Activated gamma-delta T cell treated with Interleukin-2 at 50 U/mL for 16 hours (primary cell): ENCODE data around the gene NATD1.
"Not testable (repeated sequence)": the region's sequence is repeated elsewhere in the genome, so short reads cannot be mapped to it uniquely, and the experiment has no call there.

Experiments used
- DNase-seq: peaks from one replicate; pipeline ENCODE4 v3.0.0-alpha.2; 2020

The NATD1 gene

DNA sequence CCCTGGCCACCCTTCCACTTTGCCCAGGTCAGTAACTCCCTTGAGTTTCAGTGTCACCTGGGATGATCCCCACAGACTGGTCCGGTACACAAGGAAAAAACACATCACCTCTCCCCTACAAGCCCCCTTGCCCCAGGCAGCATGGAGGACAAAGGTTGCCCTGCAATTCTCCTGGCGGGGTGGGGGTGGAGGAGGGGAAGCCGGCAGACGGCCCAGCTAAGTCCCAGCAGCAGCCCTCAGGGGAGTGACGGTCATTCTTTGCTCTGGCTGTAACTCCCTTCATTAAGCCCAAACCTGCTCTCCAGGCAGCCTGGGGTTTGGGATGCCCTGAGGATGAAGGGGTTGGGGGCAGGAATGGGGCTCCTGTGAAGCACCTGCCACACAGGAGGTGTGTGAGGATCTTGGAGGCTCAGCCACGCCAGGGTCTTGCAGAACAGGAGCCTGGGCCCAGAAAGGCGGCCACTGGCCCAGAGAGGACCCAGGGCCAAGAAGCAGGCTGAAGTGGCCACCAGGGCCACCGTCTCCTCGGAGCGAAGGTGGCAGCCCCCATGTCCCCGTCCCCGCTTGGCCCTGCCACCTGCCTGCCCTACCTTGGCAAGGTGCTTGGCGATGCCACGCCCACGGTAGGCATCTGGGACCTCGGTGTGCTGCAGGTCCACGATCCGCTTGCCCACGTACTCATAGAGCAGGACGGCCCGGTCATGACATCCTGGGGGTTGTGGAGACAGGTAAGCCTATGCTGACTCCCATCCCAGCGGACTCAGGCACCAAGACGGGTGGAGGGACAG lies 9.5 kb downstream of the NATD1 start:
- no peak for DNase-seq

DNA sequence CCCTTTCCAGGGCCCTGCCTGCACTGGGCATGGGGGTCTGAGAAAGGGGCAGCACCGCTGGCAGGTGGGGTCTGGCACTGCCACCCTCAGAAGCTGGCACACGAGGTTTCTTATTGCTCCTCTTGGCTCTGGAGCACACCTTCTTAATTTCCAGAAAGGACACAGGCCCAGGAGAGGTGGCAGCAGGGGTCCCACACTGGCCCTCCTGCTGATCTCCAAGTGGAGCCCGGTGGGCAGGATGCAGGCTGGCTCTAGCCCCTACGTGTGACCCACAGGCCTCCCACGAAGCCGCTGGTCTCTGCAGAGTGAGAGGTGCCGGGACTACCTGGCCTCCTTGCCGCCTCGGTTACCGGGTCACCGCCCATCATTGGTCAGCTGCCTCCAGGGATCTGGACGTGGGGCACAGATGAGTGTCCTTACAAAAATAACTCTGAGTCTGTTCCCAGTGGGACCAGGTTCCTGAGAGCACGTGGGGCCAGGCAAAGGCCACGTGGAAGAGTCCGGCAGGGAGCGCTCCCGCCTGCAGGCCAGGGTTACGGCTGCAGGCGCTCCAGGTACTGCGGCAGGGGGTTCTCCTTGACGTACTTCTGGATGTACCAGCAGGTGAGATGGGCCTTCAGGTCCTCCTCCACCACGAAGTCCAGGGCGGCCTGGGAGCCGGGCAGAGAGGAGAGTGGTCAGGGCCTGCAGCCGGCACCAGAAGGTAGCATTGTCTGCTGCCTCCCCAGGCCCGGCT lies 10.3 kb downstream of the NATD1 start:
- DNase-seq, result no peak

- no peak for DNase-seq
Observed at GRCh38 chr17:21242026-21242697, 11.0 kb downstream of the NATD1 start.

GRCh38 chr17:21241564-21241963 lies 11.6 kb downstream of the NATD1 start:
- no peak for DNase-seq

GRCh38 chr17:21240369-21241055 lies 12.7 kb downstream of the NATD1 start:
- DNase-seq, result no peak

GRCh38 chr17:21239680-21240368 lies 13.4 kb downstream of the NATD1 start:
- no peak for DNase-seq

GRCh38 chr17:21235921-21236320 lies 17.3 kb downstream of the NATD1 start:
- DNase-seq, result no peak

DNA sequence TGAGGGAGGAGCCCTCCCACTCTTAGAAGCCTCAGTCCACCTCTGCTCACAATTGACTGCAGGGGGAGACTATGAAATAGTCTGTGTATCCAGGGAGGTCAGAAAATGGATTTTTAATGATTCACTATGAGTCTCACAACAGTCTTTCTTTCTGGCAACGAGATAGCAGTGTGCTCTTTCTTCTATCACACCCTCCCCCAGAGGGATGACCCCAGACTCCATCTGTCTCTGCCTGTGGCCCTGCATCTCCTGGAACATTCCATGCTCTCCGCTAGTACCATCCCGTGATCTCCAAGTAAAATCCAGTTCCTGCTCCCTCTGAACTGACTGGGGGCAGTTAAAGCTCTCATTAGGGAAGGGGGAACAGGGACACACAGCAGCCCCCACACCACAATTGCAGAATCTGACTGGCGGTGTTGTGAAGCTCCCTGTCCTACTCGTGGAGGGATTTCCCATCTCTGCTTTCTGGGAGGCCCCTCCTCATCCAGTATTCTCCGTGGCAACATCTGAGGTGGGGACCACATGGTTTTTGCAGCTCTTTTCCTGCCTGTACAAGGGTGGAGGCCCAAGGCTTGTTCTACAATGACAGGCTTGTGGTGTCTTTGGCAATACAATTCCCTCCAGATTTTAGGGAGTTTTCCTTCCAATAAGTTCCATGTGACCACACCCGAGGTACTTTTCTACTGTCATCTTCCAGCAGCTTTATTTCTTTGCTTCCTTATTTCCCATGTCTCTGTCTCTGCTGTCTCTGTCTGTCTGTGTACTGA lies 19.4 kb downstream of the NATD1 start:
- no peak for DNase-seq

GRCh38 chr17:21232033-21232749 lies 21.0 kb downstream of the NATD1 start:
- no peak for DNase-seq

DNA sequence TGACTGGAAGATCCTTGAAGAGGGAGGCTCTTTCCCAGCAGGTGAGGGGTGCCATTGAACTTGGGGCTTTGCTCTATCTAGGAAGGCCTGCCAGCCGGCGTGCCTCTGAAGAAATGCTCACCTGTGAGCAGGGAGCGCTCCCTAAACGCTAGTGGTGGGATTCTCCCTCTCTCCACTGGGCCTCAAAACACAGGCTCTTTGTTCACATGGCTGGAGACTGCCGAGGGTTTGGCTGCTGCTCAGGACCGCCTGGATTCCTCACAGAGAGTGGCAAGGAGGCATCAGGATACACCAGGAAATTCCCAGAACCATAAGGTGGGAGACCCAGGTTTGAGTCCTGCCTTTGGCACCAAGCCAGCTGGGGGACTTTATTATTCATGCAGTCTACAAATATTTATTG lies 21.7 kb downstream of the NATD1 start:
- DNase-seq, result no peak

DNA sequence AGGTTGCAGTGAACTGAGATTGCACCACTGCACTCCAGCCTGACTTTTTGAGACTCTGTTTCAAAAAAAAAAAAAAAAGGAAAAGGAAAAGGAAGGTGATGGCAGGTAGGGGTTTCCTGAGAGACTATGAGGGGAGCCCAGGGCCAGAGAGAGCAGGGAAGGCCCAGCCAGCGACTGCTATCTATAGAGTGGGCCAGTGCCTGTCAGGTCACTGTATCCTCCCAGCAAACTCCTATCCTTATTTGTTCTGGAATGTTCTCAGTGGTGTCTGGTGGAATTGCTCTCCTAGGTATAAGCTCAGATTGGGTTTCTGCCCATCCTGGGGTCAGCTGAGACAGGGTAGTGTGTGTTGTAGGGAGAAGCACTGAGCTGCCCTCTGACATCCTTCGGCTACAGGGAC lies 24.4 kb downstream of the NATD1 start:
- DNase-seq, result no peak

DNA sequence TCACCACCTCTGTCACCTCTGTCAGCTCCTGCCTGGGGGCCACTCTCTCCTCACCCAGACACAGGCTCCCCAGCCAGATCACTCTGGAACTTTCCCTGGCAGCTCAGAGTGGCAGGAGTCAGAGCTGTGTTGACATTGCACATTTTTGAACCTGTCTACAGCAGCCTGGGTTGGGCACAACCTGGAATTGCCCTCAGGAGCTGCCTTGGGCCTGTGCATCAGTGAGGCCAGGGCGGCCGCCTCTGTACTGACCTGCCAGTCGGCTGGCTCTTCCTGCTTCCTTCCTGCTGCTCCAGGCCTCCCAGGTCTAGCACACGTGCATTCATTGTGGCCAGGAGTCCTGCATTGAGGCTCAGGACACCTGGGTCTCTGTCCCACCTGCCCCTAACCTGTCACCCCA lies 25.1 kb downstream of the NATD1 start:
- no peak for DNase-seq

DNA sequence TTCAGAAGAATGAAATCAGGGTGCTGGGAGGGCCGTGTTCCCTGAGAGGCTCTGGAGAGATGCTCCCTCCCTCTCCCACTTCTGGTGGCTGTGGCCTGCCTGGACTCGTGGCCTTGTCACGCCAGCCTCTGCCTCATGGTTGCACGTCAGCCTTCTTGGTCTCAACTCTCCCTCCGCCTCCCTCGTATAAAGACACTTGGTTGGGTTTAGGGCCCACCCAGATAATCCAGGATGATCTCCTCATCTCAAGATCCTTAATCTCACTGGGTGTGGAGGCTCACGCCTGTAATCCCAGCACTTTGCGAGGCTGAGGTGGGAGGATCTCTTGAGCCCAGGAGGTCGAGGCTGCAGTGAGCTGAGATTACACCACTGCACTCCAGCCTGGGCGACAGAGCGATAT lies 25.9 kb downstream of the NATD1 start:
- DNase-seq, result not testable (repeated sequence)

GRCh38 chr17:21223086-21223485 lies 30.1 kb downstream of the NATD1 start:
- no peak for DNase-seq

GRCh38 chr17:21218831-21219380 lies 34.3 kb downstream of the NATD1 start:
- DNase-seq, result no peak

DNA sequence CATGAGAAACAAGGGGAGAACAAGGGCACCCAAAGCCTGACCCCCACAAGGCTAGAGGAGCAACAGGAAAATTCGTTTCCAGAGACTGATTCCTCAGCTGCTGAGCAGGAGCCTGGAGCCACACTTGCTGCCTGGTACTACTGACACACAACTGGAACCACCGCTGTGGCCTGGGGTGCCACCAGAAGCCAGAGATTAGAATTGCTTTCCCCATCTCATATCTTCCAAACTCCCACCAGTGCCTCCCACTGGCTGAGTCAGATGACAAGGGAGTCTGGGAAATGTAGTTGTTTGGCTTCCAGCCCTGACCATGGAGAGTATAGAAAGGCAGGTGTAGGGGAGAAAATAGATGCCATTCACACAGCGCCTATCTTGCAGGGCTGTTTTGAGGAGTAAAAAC lies 35.1 kb downstream of the NATD1 start:
- no peak for DNase-seq

DNA sequence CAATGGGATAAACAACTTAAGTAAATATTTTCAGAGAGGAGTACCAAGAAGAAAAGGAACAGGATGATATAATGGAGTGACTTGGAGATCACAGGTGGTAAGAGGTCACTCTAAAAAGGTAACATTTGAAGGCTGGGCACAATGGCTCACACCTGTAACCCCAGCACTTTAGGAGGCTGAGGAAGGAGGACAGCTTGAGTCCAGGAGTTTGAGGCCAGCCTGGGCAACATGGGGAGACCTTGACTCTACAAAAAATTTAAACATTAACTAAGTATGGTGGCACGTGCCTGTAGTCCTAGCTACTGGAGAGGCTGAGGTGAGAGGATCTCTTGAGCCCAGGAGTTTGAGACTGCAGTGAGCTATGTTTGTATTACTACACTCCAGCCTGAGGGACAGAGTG lies 35.9 kb downstream of the NATD1 start:
- no peak for DNase-seq

DNA sequence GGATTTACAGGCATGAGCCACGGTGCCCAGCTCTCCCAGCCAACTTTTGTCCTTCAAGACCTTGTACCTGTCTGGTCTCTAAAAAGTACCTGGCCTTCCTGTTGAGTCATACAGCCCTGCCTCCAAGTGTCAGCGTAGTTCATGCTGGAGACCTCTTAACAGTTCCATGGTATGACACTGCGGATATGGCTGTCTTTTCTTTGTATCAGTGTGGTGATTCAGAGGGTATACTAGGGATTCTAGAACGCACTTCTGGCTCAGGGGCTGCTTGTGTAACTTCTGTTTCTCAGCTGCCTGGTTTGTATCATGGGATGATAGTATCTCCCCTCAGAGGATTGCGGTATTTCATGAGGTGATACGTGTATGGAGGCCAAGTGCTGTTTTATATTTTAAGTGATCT lies 37.3 kb downstream of the NATD1 start:
- no peak for DNase-seq

DNA sequence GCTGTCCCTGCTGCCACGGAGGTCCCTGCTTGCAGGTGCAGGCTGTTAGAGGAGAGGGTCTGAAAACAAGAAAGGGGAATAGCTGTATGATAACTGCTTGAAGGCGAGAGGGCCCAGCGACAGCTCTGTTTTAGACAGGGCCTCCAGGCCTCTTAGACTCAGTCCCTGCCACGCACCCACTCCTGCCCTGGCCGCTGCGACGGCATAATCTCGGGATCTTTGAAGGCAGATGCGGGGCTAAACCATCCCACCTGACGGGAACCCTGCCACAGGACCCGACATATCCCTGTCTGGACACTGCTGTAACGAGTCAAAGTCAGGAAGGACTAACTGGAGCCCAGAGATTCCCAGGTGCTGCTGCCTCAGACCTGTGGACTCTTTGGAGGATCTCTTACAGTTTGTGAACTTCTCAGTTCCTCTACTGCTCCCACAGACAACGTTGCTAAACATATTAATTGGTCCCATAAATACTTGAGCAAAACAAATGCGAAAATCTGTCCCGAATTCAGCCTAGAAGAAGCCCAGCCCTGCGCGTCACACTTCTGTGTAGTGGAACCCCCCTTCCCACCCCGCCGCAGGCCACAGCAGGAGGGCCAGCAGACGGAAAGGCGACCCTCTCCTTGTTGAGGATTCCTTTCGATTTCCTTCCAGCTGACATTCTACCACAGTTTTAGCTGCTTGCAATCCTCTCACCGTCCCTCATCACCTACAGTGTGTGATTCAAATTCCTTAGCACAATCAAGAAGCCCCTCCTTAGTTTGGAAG lies 38.3 kb downstream of the NATD1 start:
- DNase-seq, result no peak
